ENCODE data around the gene HMGXB3.
"Not testable (repeated sequence)": the region's sequence is repeated elsewhere in the genome, so short reads cannot be mapped to it uniquely, and the experiment has no call there.

Gene HMGXB3

DNA sequence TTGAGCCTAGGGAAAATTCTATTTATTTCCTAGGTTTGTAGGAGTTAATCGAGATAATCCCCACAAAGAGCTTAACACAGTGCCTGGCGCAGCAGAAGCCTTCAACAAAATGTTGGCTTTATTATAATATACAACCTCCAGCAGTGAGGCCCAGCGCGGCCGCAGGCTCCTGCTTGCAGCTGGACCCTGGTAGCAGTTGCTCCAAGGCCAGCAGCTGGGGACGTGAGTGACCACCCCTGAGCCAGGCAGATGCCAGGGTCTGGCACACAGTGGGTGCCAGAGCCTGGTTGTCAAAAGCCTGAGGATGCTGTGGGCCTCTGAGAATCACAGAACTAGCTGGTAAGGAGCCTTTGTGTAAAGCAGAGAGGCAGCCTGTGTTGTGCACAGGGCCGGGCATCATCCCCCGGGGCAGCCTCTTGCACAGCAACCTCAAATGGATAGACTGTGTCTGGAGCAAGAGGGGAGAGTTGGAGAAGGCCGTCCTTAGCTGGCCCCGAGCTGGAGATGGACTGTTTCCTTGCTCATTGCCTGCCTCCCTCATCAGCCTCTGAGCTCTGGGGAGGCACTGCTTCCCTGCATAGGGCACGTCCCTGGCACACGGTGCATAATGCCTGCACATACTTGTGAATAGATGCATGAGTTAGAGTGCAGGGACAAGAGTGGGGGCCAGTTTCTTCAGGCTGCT lies 68.6 kb downstream of the HMGXB3 start:
- DNase-seq (ENCODE audit: low read depth in 2 of 2), result no peak

- DNase-seq (ENCODE audit: low read depth in 2 of 2), result no peak
These were observed 69.4 kb downstream of the HMGXB3 start for GRCh38 chr5:150069672-150070627.

DNA sequence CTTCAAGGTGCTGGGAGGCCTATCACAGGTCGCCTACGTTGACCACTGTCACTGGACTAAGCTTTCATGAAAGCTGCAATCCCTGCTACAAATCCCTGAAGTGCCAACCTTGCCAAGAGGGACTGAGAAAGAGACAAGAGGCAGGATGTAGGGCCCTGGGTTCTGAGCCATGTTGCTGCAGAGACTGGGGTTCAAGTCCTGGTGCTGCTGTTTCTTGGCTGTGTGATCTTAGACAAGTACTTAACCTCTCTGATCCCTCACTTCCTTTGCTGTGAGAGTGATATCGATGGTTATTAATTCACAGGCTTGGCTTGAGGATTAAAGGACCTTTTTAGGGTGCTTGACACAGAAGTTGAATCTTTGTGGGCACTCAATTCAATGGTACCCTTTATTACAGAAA lies 70.3 kb downstream of the HMGXB3 start:
- no peak for DNase-seq (ENCODE audit: low read depth in 2 of 2)

- no peak for DNase-seq (ENCODE audit: low read depth in 2 of 2)
These were observed 72.6 kb downstream of the HMGXB3 start for GRCh38 chr5:150073086-150073625.

GRCh38 chr5:150073677-150074076 lies 73.1 kb downstream of the HMGXB3 start:
- DNase-seq (ENCODE audit: low read depth in 2 of 2), result no peak

GRCh38 chr5:150075233-150075632 lies 74.7 kb downstream of the HMGXB3 start:
- DNase-seq (ENCODE audit: low read depth in 2 of 2), result no peak

DNA sequence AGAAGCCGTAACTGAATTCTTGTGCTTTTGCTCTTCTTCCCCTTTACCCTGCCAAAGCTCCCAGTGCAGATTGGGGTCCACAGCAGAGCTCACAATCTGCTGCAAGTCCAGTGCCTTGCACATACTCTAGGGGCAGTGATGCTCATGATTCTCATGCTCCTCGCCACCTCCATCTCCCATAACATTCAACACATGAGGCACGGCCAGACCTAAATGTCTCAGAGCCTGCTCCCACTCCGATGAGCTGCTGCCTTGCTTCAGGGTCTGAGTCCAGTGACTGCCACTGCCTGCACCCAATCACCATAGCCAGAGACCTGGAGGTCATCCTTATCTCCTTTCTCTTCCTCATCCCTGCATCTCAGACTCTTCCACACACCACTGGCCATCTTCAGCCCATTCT lies 75.3 kb downstream of the HMGXB3 start:
- DNase-seq (ENCODE audit: low read depth in 2 of 2), result no peak

DNA sequence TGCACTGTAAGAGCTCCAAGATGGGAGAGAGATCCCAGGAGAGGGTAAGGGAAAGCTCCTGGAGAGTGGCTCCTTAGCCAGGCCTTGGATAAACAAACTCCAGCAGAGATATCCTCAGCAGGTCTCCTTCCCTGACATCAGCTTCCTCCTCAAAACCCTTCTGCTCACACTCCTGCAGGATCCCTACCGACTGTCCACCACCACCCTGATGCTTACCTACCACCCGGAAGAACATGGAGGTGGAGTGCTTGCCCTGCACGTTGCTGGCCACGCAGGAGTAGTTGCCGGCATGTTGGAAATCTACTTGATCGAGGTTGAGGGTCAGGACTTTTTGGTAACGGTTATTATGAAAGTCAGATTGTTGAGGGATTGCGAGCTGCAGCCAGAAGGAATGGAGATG lies 76.5 kb downstream of the HMGXB3 start:
- DNase-seq (ENCODE audit: low read depth in 2 of 2), result no peak

- no peak for DNase-seq (ENCODE audit: low read depth in 2 of 2)
These were observed 77.7 kb downstream of the HMGXB3 start for GRCh38 chr5:150077996-150078801.

GRCh38 chr5:150078802-150079689 lies 78.5 kb downstream of the HMGXB3 start:
- no peak for DNase-seq (ENCODE audit: low read depth in 2 of 2)

DNA sequence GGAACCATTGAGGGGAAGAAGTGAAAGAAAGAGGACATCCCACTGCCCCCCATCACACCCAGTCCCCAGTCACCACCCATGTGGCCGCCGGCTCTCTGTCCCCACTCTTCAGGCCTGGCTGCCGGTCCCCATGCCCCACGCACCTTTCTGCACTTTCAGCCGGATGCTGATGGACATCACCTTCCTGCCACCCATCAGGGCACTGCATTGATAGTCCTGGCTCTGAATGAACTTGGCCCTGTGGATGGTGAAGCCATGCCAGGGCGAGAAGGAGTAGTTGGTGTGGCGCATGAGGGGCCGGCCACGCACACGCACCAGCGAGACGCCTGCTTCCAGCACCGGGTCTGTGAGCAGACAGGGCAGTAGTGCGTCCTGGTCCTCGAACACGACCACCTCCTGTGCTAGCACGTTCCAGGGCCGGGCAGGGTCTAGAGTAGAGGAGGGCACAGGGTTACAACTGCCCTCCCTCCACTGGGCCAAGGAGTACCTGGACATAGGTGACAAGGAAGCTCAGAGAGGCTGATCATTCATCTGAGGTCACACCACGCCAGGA lies 79.4 kb downstream of the HMGXB3 start:
- no peak for DNase-seq (ENCODE audit: low read depth in 2 of 2)

DNA sequence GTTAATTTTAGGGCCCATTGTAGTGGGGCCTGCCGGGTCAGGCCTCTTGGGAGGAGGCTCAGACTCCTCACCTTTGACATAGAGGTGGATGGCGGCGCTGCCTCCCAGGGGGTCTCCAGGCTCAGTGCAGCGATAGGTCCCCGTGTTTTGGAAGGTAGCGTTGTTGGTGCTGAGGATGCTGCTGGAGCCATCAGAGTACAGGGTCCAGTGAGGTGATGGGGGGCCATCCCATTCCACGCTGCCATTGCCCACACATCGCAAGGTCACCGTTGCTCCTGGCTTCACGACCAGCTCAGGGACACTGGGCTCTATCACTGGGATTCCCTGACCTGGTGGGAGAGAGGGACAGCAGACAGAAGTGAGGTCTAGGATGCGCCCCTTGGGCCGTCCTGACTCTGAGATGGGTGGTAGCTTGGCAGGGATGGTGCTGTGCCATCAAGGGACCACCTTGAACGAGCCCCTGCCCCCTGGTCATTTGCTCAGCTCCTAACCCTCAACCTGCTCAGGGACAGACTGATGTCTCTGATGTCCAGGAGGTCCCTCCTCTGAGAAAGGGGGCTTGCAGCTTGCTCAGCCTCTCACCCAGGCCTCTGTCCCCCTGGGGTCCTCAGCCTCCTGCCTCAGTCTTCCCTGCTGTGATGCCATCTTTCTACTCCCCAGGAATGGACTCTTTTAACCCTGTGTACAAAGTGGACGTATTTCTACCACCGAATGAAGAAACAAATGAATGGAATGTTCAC lies 80.3 kb downstream of the HMGXB3 start:
- no peak for DNase-seq (ENCODE audit: low read depth in 2 of 2)

DNA sequence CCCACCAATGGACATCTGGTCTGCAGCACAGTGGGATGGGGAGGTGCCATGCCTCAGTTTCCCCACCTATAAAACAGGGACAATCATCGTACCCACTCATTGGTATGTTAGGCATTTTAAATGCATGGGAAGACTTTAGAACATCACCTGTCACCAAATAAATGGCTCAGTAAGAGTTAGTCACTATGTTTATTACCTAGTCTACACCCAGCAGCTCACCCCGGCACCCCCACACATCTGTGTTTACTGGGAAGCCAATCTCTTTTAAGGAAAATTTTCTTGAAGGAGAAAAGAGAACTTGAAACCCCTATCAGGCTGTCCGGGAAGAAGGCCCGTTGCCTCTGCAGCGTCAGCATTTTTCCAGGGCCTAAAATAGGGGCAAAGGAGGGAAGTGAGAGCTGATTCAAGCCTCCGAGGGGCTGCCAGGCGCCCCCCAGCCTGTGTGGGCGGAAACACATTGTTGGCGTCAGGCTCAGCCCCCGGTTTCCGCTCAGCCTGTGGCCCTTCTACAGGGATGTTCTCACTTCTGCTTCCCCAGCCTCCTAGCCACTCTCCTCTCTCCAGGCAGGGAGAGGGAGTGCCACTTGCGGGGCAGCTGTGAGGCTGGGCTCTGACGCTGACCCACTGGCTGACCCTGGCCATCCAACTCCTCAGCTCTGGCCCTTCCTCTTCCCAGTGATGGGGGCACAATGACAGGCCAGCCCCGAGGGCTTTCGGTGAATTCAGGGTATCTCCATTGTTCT lies 81.2 kb downstream of the HMGXB3 start:
- DNase-seq (ENCODE audit: low read depth in 2 of 2), result no peak

- no peak for DNase-seq (ENCODE audit: low read depth in 2 of 2)
These were observed 81.8 kb downstream of the HMGXB3 start for GRCh38 chr5:150082374-150082773.

DNA sequence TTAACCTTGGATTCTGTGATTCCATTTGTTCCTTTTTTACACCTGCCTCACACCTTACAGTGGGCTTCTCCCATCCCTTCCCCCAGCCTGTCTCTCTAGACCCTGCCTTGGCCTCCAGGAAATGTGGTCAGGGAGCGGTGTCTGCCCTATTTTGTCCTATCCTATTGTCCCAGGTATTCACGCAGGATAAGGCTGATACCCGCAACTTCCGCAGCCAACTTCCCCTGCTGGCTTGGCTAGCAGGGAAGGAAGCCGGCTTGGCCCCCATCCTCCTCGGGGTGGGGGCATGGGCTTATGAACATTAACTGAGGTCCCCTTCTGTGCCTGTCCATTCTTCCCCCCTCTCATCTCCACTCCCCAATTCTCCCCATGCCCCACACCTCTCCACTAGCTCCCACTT lies 82.3 kb downstream of the HMGXB3 start:
- no peak for DNase-seq (ENCODE audit: low read depth in 2 of 2)

DNA sequence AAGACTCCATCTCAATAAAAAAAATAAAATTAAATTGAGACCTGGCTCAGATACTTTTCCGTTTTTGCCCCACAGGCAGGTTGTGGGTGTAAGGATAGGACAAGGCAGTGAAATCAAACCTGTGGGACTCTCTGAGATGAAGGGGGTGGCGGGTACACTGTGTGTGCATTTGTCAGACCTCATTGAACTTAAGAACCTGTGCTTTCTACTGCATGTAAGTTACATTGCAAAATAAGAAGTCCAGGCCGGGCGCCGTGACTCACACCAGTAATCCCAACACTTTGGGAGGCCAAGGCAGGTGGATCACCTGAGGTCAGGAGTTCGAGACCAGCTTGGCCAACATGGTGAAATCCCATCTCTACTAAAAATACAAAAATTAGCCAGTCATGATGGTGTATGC lies 84.2 kb downstream of the HMGXB3 start:
- not testable (repeated sequence) for DNase-seq (ENCODE audit: low read depth in 2 of 2)

DNA sequence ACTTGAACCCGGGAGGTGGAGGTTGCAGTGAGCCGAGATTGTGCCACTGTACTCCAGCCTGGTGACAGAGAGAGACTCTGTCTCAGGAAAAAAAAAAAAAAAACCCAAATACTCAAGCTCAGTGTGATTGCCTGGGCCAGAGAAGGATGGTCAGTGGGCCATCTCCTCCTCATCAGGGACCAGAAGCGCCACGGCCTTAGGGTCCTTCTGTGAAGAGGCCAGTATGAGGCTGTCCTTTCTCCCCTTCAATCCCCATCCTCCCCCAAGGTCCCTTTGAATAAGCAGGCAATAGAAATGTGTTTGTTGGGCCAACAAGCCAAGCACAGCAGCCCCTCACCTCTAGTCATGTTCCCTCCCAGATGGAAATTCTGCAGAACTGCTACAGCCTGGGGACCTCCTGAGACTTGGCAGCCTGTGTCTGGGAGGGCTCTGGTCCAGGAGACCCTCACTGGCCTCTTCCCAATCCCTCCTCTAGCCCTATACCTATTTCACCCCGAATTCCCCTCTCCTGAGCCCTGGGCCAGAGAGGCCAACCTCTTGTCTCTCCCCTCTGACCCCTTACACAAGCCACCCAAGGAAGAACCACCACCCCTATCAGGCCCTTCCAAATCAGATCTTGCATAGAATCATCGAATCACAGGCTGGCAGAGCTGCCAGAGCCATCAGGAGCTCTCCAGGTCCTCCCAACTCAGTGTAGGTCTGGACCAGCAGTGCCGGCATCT lies 84.8 kb downstream of the HMGXB3 start:
- DNase-seq (ENCODE audit: low read depth in 2 of 2), result no peak

DNA sequence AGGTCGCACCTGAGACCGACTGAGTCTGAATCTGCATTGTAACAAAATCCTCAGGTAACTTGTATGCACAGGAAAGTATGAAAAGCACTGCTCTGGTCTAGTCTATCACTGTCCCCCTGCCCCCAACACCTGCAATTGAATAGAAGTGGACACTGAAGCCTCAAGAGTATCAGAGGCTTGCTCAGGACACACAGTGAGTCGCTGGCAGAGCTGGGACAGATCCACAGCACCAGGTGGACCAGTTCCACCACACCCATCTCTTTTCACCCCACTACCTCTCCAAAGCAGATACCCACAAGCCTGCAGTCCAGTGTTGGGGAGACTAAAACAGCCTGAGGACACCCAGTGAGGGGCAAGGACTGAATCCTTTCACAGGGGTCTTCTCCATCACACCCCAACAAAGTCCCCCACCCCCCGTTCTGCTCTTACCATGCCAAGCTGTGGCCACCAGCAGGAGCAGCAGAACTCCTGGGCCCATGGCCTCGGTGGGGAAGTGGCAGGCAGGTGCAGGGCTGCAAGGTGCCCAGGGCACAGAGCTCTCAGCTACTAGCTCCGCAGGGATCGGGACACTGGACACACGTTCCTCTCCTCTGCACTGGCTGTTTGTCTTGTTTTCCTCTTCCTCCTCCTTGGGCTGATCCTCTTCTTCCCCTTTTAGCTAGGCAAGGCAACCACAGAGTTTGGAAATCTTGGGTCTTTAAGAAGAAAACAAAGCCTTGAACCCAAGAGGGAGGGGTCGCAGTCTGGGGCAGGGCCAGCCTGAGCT lies 85.6 kb downstream of the HMGXB3 start, which contains the start of gene CSF1R:
Gene CSF1R, minus strand, starts transcription at position 605 of the 766 bp plus-strand sequence. Its CDS starts 127 bp downstream, at position 478.
- DNase-seq (ENCODE audit: low read depth in 2 of 2), result no peak
